BJ (cell line): ENCODE results near the gene TSR1. TPM values are rescaled to one million over a fixed set of nuclear protein-coding genes. Genes with fewer than 3 reads are reported as not detected.

ENCODE experiments used
- CTCF ChIA-PET: fragments of 350-600 bp; formaldehyde crosslinking; extraction: SDS; loops from one replicate; lab custom pipeline; 2021; ENCODE audit warnings: antibody characterized with exemption, inconsistent platforms; lab: Yijun Ruan, JAX
- POLR2A ChIA-PET: fragments of 300-600 bp; sonication (Branson Sonifier 250); formaldehyde crosslinking; extraction: SDS; loops from one replicate; lab custom pipeline; 2021; ENCODE audit warnings: antibody characterized with exemption; lab: Charles Lee
- DNase-seq: peaks from one replicate; pipeline ENCODE4 v3.0.0-alpha.2; 2011; ENCODE audit warnings: low read depth
- H3K27me3 ChIP-seq: 2 replicates; pipeline ENCODE4 v1.6.0; 2011; ENCODE audit warnings: low read length; ENCODE audit not compliant: control insufficient read depth, insufficient read depth
- H3K36me3 ChIP-seq: 2 replicates; pipeline ENCODE4 v1.5.1; 2011; ENCODE audit warnings: low read length; ENCODE audit not compliant: control insufficient read depth, insufficient read depth
- H3K4me3 ChIP-seq: 2 replicates; pipeline ENCODE4 v1.5.1; 2011; ENCODE audit warnings: low read depth, mild to moderate bottlenecking, control low read depth, low read length
- polyA plus RNA-seq: library from polyadenylated mRNA; depleted of rRNA; stranded (reverse); fragments of >200 nt; gene quantifications from 2 replicates; pipeline ENCODE4 v1.2.3, GENCODE V29; 2011
- TF ChIP-seq, protein P1 (sequence below): IDR thresholded peaks from 2 replicates; pipeline ENCODE4 v1.5.1; 2011; ENCODE audit warnings: low read depth, mild to moderate bottlenecking, control low read depth, inconsistent platforms, low read length, moderate library complexity; ENCODE audit not compliant: insufficient read depth

The TSR1 gene
- polyA plus RNA-seq, 1 experiment: 8.9 TPM

DNA sequence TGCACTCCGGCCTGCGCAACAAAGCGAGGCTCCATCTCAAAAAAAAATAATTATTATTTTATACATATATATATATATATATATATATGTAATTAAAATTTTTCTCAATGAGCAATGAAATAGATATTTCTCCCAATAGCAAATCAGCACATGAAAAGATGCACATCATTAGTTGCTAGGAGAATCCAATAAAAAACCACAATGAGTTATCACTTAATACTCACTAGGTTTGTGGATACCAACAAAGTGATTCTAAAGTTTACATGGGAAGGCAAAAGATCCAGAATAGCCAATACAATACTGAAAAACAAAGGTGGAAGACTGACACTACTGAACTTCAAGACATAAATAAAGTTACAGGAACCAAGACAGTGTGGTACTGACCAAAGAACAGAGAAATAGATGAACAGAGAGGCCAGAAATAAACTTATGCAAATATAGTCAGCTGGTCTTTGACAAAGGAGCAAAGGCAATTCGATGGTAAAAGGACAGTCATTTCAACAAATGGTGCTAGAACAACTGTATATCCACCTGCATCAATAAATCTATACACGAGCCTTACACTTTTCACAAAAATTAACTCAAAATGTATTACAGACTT lies 46.3 kb downstream of the TSR1 start:
- no peak overlapping the region for H3K4me3 ChIP-seq
- H3K36me3 ChIP-seq: peaks cover 3% of the 10 kb centered on the region
- H3K27me3 ChIP-seq: no peaks in the 10 kb centered on the region
- CTCF ChIA-PET: interaction anchor here (1.2 kb wide), 1 partner anchor 233 kb away, joined by 3 read pairs; no protein-coding TSS in a partner anchor
- TF ChIP-seq, protein P1, sequence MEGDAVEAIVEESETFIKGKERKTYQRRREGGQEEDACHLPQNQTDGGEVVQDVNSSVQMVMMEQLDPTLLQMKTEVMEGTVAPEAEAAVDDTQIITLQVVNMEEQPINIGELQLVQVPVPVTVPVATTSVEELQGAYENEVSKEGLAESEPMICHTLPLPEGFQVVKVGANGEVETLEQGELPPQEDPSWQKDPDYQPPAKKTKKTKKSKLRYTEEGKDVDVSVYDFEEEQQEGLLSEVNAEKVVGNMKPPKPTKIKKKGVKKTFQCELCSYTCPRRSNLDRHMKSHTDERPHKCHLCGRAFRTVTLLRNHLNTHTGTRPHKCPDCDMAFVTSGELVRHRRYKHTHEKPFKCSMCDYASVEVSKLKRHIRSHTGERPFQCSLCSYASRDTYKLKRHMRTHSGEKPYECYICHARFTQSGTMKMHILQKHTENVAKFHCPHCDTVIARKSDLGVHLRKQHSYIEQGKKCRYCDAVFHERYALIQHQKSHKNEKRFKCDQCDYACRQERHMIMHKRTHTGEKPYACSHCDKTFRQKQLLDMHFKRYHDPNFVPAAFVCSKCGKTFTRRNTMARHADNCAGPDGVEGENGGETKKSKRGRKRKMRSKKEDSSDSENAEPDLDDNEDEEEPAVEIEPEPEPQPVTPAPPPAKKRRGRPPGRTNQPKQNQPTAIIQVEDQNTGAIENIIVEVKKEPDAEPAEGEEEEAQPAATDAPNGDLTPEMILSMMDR: no peak
- POLR2A ChIA-PET: no interaction called here
- no peak for DNase-seq

DNA sequence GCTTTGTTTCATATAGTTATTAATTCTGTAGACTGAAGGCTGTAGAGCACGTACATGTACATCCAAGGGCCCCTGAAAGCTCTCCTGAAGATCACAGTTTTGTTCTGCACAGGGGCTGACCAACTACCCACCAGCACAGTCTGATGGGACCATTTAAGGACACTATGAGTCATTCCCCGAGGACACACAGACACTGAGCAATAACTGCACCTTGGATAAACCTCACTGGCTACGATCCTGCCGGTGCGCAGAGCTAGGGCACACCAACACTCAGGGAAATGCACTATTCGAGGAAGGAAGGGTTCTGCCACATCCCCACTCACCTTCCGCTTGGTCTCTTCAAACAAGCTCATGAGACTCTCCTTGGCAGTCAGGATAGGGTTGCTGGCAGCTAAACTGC lies 53.0 kb downstream of the TSR1 start:
- TF ChIP-seq, protein P1: no peak
- DNase-seq: no peak
- Histone ChIP-seq H3K27me3 (no peaks in the 10 kb centered on the region), H3K4me3 (no peak overlapping the region), H3K36me3 (peaks cover 14% of the 10 kb centered on the region)
- CTCF ChIA-PET: interaction anchor here (0.7 to 5.8 kb wide), 14 partner anchors 8 to 374 kb away, joined by 3 to 37 read pairs (median 6); partner anchors contain the start of genes HIC1, SMG6 and SRR
- POLR2A ChIA-PET: no interaction called here

- peaks cover 14% of the 10 kb centered on the region for H3K36me3 ChIP-seq
- ChIA-PET CTCF (interaction anchor here (0.6 to 5.8 kb wide), 17 partner anchors 8 to 374 kb away, joined by 3 to 37 read pairs (median 4); partner anchors contain the start of genes HIC1, SMG6 and SRR), POLR2A (interaction anchor here (0.7 kb wide), 2 partner anchors 38 to 51 kb away, joined by 9 to 10 read pairs; no protein-coding TSS in a partner anchor)
- no peaks in the 10 kb centered on the region for H3K27me3 ChIP-seq
- H3K4me3 ChIP-seq: no peak overlapping the region
- DNase-seq: no peak
- TF ChIP-seq, protein P1: peak; percentile 49
Observed at GRCh38 chr17:2282297-2282873, 53.9 kb downstream of the TSR1 start.

- DNase-seq: no peak
- ChIA-PET CTCF (interaction anchor here (1.0 to 5.8 kb wide), 4 partner anchors 35 to 225 kb away, joined by 3 to 37 read pairs (median 4); partner anchors contain the start of gene HIC1), POLR2A (no interaction called here)
- no peak overlapping the region for H3K4me3 ChIP-seq
- H3K36me3 ChIP-seq: peaks cover 14% of the 10 kb centered on the region
- TF ChIP-seq, protein P1: no peak
- H3K27me3 ChIP-seq: no peaks in the 10 kb centered on the region
Observed at GRCh38 chr17:2279707-2280106, 56.5 kb downstream of the TSR1 start.

DNA sequence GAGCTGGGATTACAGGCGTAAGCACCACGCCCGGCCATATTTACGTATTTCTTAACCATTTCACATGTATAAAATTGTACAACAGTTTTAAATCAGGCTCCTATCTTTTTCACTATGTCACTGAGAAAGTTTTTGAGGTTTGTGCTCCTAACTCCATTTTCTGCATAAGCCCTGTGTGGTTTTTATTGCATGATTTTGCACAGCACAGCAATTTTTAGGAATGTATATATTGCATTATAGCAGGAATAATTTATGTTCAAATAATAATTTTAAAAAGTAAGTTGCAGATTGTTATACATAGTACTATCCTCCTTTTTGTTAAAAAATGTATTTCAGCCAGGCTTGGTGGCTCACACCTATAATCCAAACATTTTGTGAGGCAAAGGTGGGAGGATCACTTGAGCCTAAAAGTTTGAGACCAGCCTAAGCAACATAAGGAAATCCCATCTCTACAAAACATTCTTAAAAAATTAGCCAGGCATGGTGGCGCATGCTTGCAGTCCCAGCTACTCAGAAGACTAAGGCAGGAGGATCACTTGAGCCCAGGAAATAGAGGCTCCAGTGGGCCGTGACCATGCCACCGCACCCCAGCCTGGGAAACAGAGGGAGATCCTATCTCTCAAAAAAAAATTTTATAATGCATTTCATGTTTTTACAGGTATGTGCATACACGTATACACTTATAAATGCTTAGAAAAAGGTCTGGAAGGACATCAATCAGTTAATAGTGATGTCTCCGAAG lies 58.7 kb downstream of the TSR1 start:
- Histone ChIP-seq H3K4me3 (no peak overlapping the region), H3K27me3 (no peaks in the 10 kb centered on the region), H3K36me3 (peaks cover 10% of the 10 kb centered on the region)
- no peak for DNase-seq
- TF ChIP-seq, protein P1: no peak
- POLR2A ChIA-PET: no interaction called here
- CTCF ChIA-PET: no interaction called here
